GM21381 (cell line): ENCODE data around the gene IQSEC3.
"Not testable (repeated sequence)": the region's sequence is repeated elsewhere in the genome, so short reads cannot be mapped to it uniquely, and the experiment has no call there.

Experiments used
- ATAC-seq: cut with Tn5 transposase; IDR thresholded peaks from one replicate; pipeline ENCODE4 v1.9.1; 2021; ENCODE audit warnings: mild to moderate bottlenecking, moderate library complexity; ENCODE audit not compliant: unreplicated experiment

The IQSEC3 gene

DNA sequence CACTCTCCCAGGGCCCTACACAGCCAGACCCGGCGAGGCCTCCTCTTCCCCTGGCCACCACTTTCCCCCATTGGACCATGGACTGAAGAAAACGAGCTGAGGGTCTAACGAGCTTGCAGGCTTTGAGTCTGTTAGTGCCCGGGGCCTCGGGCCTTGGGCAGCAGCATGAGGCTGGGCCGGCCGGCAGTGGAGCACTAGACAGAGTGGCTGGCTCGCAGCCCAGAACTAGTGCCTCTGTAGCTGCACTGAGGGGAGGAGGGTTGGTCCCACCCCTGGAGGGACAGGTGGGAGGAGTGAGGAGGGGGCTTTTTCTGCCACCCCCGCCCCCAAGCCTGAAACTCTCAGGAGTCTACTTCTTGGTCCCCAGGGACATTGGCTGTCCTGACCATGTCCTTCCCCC is 108.7 kb downstream of the IQSEC3 start:
- ATAC-seq: no peak

- no peak for ATAC-seq
These were observed 109.2 kb downstream of the IQSEC3 start for GRCh38 chr12:175759-176158.

- ATAC-seq: no peak
These were observed 110.0 kb downstream of the IQSEC3 start for GRCh38 chr12:176321-177181.

- ATAC-seq: no peak
These were observed 110.9 kb downstream of the IQSEC3 start for GRCh38 chr12:177336-177979.

DNA sequence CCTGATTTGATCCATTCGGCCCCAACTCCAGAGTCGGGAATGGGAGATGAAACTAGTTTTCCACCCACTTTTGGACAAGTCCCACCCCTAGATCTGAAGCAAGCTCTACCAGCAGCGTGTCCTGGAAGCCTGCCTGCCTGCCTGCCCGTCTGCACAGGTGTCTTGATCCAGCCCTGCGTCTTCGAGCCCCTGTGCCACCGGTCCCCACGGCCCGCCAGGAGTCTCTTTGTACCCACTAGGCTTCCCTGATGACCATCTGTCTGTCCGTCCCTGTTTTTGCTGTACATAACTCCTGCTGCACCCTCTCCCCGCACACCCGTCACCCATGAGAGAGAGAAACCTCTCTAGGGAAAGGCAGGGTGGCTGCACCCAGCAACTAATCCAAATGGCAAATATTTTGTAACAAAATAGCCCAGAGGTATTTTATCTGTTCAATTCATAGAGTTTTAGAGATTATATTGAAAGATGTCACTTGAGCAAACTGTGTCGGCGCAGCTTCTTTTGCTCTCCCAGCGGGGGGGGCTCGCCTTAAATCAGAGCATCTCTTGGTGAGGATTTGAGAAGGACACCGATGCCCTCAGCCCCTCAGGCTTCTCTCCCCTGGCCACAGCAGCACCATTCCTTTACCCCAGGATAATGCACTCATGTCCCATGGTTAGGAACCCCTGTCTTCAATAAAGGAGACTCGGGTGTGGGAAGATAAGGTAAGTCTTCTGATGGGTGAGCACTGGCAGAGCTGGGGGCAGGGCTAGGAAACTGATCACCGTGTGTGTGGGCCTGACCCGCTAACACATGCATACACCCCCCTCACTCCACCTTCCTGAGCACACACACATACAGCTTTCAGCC is 111.6 kb downstream of the IQSEC3 start:
- no peak for ATAC-seq

DNA sequence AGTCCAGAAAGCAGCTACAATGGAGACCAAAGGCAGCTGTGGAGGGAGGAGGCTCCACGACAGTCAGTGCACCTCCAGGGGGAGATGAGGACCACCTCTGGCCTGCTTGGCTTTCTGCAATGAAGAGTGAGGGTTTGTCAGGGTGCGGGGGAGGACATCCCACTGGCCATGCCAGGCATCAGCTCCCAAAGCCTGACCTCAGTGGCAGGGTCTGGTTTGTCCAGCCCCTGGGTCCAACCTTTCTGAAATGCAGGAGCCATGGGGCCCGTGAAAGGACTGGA is 112.2 kb downstream of the IQSEC3 start:
- ATAC-seq: no peak

- ATAC-seq: no peak
These were observed 112.7 kb downstream of the IQSEC3 start for GRCh38 chr12:179131-179884.

DNA sequence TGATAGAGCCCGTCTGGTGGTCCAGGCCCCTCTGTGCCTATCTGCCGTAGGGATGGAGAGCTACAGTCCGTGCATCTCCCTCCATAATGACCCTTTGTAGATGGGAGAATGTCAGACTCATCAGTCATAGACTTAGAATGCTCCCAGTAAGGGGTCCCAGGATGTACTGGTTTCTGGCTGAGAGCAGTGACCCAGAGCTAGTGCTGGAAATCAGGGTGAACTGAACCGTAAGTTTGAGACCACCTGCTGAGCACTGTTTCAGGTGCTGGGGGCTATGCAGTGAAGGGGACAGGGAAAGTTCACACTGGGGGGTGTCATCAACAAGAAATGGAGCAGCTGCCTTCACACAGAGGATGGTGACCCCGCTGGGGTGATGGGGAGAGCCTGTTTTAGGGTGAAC is 113.3 kb downstream of the IQSEC3 start:
- no peak for ATAC-seq

GRCh38 chr12:180445-180844 is 113.9 kb downstream of the IQSEC3 start:
- no peak for ATAC-seq

DNA sequence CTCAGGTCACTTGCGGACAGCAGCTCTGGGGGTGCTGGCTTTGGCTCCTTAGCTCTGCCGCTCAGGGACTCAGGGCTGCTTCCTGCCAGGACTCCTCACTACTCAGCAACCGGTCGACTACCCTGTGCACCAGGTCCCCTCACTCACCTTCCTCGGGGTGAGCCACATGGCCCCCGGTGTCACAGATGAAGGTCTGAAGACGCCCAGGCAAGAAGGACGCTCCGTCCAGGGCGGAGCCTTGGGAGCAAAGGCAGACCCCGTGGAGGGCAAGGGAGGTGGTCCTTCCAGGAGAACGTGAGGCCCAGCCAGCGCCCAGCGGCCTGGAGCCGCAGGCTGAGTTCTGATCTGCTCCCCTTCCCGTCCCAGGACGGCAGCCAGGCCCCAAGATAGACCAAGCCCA is 115.4 kb downstream of the IQSEC3 start:
- no peak for ATAC-seq

GRCh38 chr12:182381-182892 is 115.9 kb downstream of the IQSEC3 start:
- no peak for ATAC-seq

DNA sequence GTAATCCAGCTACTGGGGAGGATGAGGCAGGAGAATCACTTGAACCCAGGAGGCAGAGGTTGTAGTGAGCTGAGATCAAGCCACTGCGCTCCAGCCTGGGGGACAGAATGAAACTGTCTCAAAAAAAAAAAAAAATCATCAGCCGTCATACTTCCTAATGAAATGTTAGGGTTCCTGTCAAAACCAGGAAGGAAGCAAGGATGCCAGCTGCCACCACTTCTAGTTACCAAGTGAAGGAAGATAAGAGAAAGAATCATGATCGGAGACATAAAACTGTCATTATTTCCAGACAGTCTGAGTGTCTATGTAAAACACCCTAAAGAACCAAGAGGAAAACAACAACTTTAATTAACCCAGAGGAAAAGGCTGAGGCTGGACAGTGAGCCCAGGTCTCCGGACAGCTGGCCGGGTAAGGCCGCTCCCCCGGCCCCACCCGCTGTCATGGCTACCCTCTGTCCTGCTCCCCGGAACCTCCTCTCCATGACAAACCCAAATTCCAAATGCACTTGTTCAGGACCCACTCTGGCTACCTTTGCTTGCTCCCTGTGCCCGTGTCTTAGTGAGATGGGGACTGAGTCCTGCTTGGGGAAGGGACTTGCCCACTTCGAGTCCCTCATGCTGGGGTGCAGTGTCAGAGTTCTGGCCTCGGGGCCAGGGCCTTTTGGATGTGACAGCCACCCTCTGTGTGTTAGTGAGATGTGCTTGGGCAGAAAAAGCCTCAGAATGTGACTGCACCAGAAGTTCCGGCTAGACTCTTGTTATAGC is 118.4 kb downstream of the IQSEC3 start:
- no peak for ATAC-seq

GRCh38 chr12:185576-185955 is 119.0 kb downstream of the IQSEC3 start:
- ATAC-seq: no peak

DNA sequence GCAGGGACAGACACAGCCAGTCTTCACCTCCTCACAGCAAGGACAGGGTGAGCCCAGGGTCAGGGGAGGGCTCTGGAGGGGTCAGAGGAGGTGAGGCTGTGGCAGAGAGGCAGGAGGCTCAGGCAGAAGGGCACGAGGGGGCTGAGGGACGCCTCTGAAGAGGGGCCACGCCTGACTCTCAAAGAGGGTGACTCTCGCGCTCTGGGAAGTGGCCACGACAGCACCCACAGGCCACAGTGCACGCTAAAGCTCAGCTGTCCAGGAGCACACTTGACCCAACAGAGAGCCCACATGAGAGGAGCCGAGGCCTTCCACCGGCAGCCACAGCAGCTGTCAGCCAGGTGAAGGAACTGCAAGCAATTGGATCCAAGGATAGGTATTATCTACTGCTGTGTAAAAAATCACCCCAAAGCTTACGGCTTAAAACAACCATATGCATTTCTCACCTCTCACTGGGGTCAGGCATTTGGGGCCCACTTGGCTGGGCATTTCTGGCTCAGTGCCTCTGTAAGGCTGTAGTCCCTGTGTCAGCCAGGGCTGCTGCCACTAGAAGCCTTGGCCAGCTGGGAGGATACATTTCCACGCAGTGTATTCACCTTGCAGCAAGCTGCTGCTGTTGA is 119.5 kb downstream of the IQSEC3 start:
- ATAC-seq: no peak

DNA sequence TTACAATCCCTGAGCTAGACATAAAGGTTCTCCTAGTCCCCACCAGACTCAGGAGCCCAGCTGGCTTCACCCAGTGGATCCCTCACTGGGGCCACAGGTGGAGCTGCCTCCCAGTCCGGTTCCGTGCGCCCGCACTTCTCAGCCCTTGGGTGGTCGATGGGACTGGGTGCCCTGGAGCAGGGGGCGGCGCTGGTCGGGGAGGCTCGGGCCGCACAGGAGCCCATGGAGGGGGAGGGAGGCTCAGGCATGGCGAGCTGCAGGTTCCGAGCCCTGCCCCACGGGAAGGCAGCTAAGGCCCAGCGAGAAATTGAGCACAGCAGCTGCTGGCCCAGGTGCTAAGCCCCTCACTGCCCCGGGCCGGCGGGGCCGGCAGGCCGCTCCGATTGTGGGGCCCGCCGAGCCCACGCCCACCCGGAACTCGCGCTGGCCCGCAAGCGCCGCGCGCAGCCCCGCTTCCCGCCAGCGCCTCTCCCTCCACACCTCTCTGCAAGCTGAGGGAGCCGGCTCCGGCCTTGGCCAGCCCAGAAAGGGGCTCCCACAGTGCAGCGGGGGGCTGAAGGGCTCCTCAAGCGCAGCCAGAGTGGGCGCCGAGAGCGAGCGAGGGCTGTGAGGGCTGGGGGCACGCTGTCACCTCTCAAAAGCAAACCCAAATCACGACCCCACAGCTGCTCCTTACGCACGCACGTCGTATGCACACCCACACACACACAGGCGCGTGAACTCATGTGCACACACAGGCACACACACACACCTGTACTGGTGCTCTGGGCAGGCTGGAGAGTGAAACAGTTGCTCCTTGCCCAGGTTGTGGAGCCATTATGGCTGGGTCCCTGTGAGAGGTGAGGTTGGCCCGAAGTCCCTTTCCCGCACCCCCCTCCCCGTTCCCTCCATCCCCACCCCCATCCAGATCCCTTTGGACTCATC is 121.7 kb downstream of the IQSEC3 start:
- not testable (repeated sequence) for ATAC-seq

DNA sequence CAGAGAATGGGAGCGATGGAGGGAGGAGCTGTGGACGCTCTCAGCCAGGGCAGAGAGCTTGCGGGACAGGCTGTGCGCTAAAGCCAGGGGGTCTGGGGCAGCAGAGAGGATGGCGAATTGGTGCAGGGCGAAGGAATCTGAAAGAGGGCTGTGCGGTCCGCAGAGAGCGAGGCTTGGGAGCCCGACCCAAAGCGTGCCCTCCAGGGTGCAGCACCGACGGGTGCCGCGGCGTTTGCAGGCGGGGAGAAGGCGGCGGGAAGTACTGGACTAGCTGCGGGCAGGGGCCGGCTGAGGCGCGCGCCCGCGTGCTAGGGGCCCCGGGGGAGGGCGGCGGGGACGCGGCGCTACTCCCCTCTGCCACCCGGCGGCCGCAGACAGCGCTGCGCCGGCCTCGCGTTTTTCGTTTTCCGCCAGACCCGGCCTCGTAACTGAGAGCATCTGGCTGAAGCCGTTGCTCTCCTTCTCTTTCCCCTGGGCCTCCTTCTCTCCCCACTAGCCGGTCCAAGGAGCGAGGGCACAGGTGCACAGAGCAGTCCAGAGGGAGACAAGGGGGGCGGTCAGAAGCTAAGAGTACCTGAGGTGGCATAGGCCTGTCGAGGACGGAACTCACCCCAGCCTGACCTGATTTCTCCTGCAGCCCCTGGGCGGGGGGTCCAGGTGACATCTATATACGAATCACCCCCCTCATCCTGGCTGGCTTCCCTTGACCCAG is 122.5 kb downstream of the IQSEC3 start:
- no peak for ATAC-seq

DNA sequence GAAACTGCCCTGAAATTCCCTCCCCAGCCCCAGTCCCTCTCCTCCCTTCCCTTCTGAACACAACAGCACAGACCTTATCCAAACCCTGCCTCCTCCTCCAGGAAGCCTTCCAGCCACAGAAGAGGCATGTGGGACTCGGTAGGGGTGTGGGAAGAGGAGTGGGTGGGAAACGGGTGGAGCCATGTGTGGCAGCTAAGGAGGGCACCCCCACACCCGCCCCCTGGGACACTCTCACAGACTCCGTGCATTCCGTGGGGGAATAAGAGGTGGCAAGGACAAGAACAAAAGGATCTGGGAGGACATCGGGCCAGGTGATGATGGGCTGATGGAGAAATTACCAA is 123.0 kb downstream of the IQSEC3 start:
- ATAC-seq: no peak

GRCh38 chr12:190881-191280 is 124.3 kb downstream of the IQSEC3 start:
- no peak for ATAC-seq
